B cell (primary cell): ENCODE results near the gene CDH13. TPM values are rescaled to one million over a fixed set of nuclear protein-coding genes. Genes with fewer than 3 reads are reported as not detected.

Experiments
- ATAC-seq: fragments of 200-7000 bp; cut with Tn5 transposase; one replicate; pipeline ENCODE4 v1.10.0; 2021; ENCODE audit warnings: low read depth, mild to moderate bottlenecking, moderate number of reproducible peaks, moderate library complexity
- CTCF ChIA-PET: fragments of 350-600 bp; sonication (Branson Sonifier 250); formaldehyde crosslinking; loops from one replicate; lab custom pipeline; 2021; ENCODE audit warnings: antibody characterized with exemption, inconsistent platforms; lab: Charles Lee
- POLR2A ChIA-PET: fragments of 350-600 bp; sonication (Branson Sonifier 250); formaldehyde crosslinking; loops from one replicate; lab custom pipeline; 2021; ENCODE audit warnings: antibody characterized with exemption; lab: Charles Lee
- DNase-seq: peaks from one replicate; pipeline ENCODE4 v3.0.0; 2013
- H2AFZ ChIP-seq: 2 replicates; pipeline ENCODE4 v1.6.1; 2012; ENCODE audit warnings: mild to moderate bottlenecking, low read depth, low read length; ENCODE audit not compliant: insufficient read depth, poor library complexity, severe bottlenecking
- H3K27ac ChIP-seq, 2 donors: 1 replicate in 1 of 2; 2 replicates in 1 of 2; pipeline ENCODE4 v1.5.1; 2012 to 2013; ENCODE audit warnings: low read length in 2 of 2, mild to moderate bottlenecking in 2 of 2, moderate library complexity in 1 of 2
- H3K27me3 ChIP-seq, 4 experiments: fragments of 200-600 bp in 1 of 4; sonication (generic) in 1 of 4; replicated peaks in 1 of 4; 1 replicate in 2 of 4; 2 replicates in 2 of 4; pipeline versions ENCODE4 v1.6.1 to v1.7.0; 2013 to 2016; ENCODE audit warnings: low read length in 3 of 4, mild to moderate bottlenecking in 2 of 4, mixed read lengths in 1 of 4, moderate library complexity in 1 of 4; ENCODE audit not compliant: insufficient read depth in 4 of 4, control insufficient read depth in 3 of 4; ENCODE audit errors: control extremely low read depth in 1 of 4
- H3K36me3 ChIP-seq, 2 experiments: replicated peaks in 1 of 2; 1 replicate in 1 of 2; 2 replicates in 1 of 2; pipeline versions ENCODE4 v1.6.1 to v1.7.1; 2013; ENCODE audit warnings: low read length in 1 of 2; ENCODE audit not compliant: insufficient read depth in 2 of 2, control insufficient read depth in 1 of 2; ENCODE audit errors: control extremely low read depth in 1 of 2, extremely low read depth in 1 of 2
- H3K4me1 ChIP-seq, 2 donors: fragments of 200-600 bp in 1 of 2; sonication (generic) in 1 of 2; 1 replicate in 1 of 2; 2 replicates in 1 of 2; pipeline versions ENCODE4 v1.5.1 to v1.6.1; 2013 to 2017; ENCODE audit warnings: low read length in 2 of 2; ENCODE audit not compliant: control insufficient read depth in 2 of 2, insufficient read depth in 2 of 2
- H3K4me2 ChIP-seq: replicated peaks from 2 replicates; pipeline ENCODE3; 2012; ENCODE audit warnings: mild to moderate bottlenecking, low read depth, low read length; ENCODE audit not compliant: poor library complexity, severe bottlenecking
- H3K4me3 ChIP-seq, 5 experiments: fragments of 200-600 bp in 1 of 5; sonication (generic) in 1 of 5; 1 replicate in 3 of 5; 2 replicates in 2 of 5; pipeline versions ENCODE4 v1.5.1 to v1.7.0; 2011 to 2016; ENCODE audit warnings: low read length in 4 of 5, mild to moderate bottlenecking in 4 of 5, low read depth in 2 of 5, control low read depth in 1 of 5, moderate library complexity in 1 of 5; ENCODE audit not compliant: insufficient read depth in 1 of 5; ENCODE audit errors: control extremely low read depth in 1 of 5, extremely low read depth in 1 of 5
- H3K79me2 ChIP-seq: fragments of 200-600 bp; sonication (generic); one replicate; pipeline ENCODE4 v1.6.0; 2016; ENCODE audit warnings: low read length; ENCODE audit not compliant: control insufficient read depth, insufficient read depth
- H3K9ac ChIP-seq: fragments of 200-600 bp; sonication (generic); 2 replicates; pipeline ENCODE4 v1.6.1; 2017; ENCODE audit warnings: mild to moderate bottlenecking, low read length, moderate library complexity
- H3K9me3 ChIP-seq, 3 donors: one replicate each; pipeline versions ENCODE4 v1.6.1 to v1.7.1; 2013; ENCODE audit warnings: low read length in 2 of 3; ENCODE audit not compliant: control insufficient read depth in 2 of 3, insufficient read depth in 1 of 3; ENCODE audit errors: control extremely low read depth in 1 of 3
- H4K20me1 ChIP-seq: 2 replicates; pipeline ENCODE4 v1.6.0; 2012; ENCODE audit warnings: mild to moderate bottlenecking, low read length; ENCODE audit not compliant: insufficient read depth, control insufficient read depth, poor library complexity, severe bottlenecking
- H3K27ac Mint-ChIP-seq: one replicate; pipeline ENCODE4 v1.8.0; 2021; ENCODE audit warnings: mixed read lengths
- H3K27me3 Mint-ChIP-seq: one replicate; pipeline ENCODE4 v1.8.0; 2021; ENCODE audit warnings: mixed read lengths
- H3K4me1 Mint-ChIP-seq: one replicate; pipeline ENCODE4 v1.8.0; 2021; ENCODE audit warnings: mixed read lengths
- H3K4me3 Mint-ChIP-seq: one replicate; pipeline ENCODE4 v1.8.0; 2021; ENCODE audit warnings: mixed read lengths
- H3K9me3 Mint-ChIP-seq: one replicate; pipeline ENCODE4 v1.8.0; 2022; ENCODE audit warnings: mixed read lengths; ENCODE audit not compliant: insufficient read depth
- EZH2 ChIP-seq: IDR thresholded peaks from 2 replicates; pipeline ENCODE4 v1.6.1; 2012; ENCODE audit warnings: borderline replicate concordance, low read depth, mild to moderate bottlenecking, moderate library complexity, low read length; ENCODE audit not compliant: insufficient read depth, poor library complexity, severe bottlenecking
- WGBS: methylation state at CpG from one replicate; pipeline ENCODE4 v1.1.5; 2013; ENCODE audit warnings: missing lambda C conversion rate; ENCODE audit not compliant: insufficient coverage; 5-methylcytosine and 5-hydroxymethylcytosine counted together
- intact Hi-C: fragments of 100-400 bp; cut with micrococcal nuclease; formaldehyde crosslinking; loops from one replicate; pipeline ENCODE4 v1.10.0; 2022
- polyA plus RNA-seq: library from polyadenylated mRNA; depleted of rRNA; stranded (reverse); fragments of >200 nt; gene quantifications from 2 replicates; pipeline ENCODE4 v1.2.3, GENCODE V29; 2012
- total RNA-seq, 2 donors: library from RNA; stranded (reverse); fragments of 120-200 nt in 1 of 2; gene quantifications; 1 replicate in 1 of 2; 2 replicates in 1 of 2; pipeline versions ENCODE4 v1.2.3 to v1.2.4, GENCODE V29; 2013 to 2022
- TF ChIP-seq, protein P1 (sequence below): fragments of 200-600 bp; IDR thresholded peaks from one replicate; pipeline ENCODE4 v1.8.0; 2022; ENCODE audit warnings: antibody characterized with exemption, mild to moderate bottlenecking

Gene CDH13
- total and polyA plus RNA-seq, 2 donors (not counting 1 experiment from before 2014, with no cell fraction given): not detected

- WGBS: 66% methylated on average over 2 of the region's 3 CpGs
- Mint-ChIP-seq H3K4me1 (no peaks in the 10 kb centered on the region), H3K27ac (no peak overlapping the region), H3K9me3 (peaks cover 3% of the 10 kb centered on the region), H3K4me3 (no peak overlapping the region), H3K27me3 (peaks cover 23% of the 10 kb centered on the region)
- Histone ChIP-seq H3K79me2 (no peaks in the 10 kb centered on the region), H3K36me3 (no peaks in the 10 kb centered on the region), H4K20me1 (no peaks in the 10 kb centered on the region), H3K27me3 (peaks cover 0 to 5% (median 0%) of the 10 kb centered on the region in 4 experiments), H3K4me1 (no peaks in the 10 kb centered on the region), H2AFZ (no peak overlapping the region), H3K27ac (no peak overlapping the region), H3K9me3 (no peaks in the 10 kb centered on the region), H3K4me2 (no peak overlapping the region), H3K4me3 (no peak overlapping the region), H3K9ac (no peak overlapping the region)
- DNase-seq: no peak
- ChIA-PET POLR2A (no interaction called here), CTCF (no interaction called here)
- ATAC-seq: no peak
- intact Hi-C loops: no loop called here
- no peak for TF ChIP-seq EZH2
- TF ChIP-seq, protein P1, sequence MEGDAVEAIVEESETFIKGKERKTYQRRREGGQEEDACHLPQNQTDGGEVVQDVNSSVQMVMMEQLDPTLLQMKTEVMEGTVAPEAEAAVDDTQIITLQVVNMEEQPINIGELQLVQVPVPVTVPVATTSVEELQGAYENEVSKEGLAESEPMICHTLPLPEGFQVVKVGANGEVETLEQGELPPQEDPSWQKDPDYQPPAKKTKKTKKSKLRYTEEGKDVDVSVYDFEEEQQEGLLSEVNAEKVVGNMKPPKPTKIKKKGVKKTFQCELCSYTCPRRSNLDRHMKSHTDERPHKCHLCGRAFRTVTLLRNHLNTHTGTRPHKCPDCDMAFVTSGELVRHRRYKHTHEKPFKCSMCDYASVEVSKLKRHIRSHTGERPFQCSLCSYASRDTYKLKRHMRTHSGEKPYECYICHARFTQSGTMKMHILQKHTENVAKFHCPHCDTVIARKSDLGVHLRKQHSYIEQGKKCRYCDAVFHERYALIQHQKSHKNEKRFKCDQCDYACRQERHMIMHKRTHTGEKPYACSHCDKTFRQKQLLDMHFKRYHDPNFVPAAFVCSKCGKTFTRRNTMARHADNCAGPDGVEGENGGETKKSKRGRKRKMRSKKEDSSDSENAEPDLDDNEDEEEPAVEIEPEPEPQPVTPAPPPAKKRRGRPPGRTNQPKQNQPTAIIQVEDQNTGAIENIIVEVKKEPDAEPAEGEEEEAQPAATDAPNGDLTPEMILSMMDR: no peak
These were observed 927.3 kb downstream of the CDH13 start for GRCh38 chr16:83554096-83554495.

- Histone ChIP-seq H4K20me1 (no peaks in the 10 kb centered on the region), H3K4me1 (no peaks in the 10 kb centered on the region), H3K9me3 (no peaks in the 10 kb centered on the region), H3K4me3 (no peak overlapping the region), H3K4me2 (no peak overlapping the region), H2AFZ (no peak overlapping the region), H3K9ac (no peak overlapping the region), H3K36me3 (no peaks in the 10 kb centered on the region), H3K27ac (no peak overlapping the region), H3K27me3 (peaks cover 0 to 5% (median 0%) of the 10 kb centered on the region in 4 experiments), H3K79me2 (no peaks in the 10 kb centered on the region)
- DNase-seq (no peak), ATAC-seq (no peak)
- 90% methylated on average over 1 of the region's 1 CpG for WGBS
- peaks cover 23% of the 10 kb centered on the region for H3K27me3 Mint-ChIP-seq
- H3K4me1 Mint-ChIP-seq: no peaks in the 10 kb centered on the region
- POLR2A ChIA-PET: no interaction called here
- CTCF ChIA-PET: no interaction called here
- H3K27ac Mint-ChIP-seq: no peak overlapping the region
- intact Hi-C loops: no loop called here
- H3K9me3 Mint-ChIP-seq: peaks cover 3% of the 10 kb centered on the region
- no peak for TF ChIP-seq EZH2
- H3K4me3 Mint-ChIP-seq: no peak overlapping the region
These were observed 927.8 kb downstream of the CDH13 start for GRCh38 chr16:83554540-83554939.
